IPS-18a (cell line): Measurements from ENCODE around the gene SORCS2.

Source experiments
- H3K27ac ChIP-seq: one replicate; pipeline ENCODE4 v1.5.1; 2013; ENCODE audit warnings: low read length
- H3K27me3 ChIP-seq: one replicate; pipeline ENCODE4 v1.6.1; 2013; ENCODE audit warnings: mild to moderate bottlenecking, low read length; ENCODE audit not compliant: control insufficient read depth, insufficient read depth
- H3K36me3 ChIP-seq: one replicate; pipeline ENCODE4 v1.6.1; 2013; ENCODE audit warnings: low read depth, low read length; ENCODE audit not compliant: control insufficient read depth
- H3K4me1 ChIP-seq: one replicate; pipeline ENCODE4 v1.6.1; 2013; ENCODE audit warnings: low read depth, low read length; ENCODE audit not compliant: control insufficient read depth
- H3K4me3 ChIP-seq: one replicate; pipeline ENCODE4 v1.5.1; 2013; ENCODE audit warnings: low read length
- H3K9ac ChIP-seq: one replicate; pipeline ENCODE4 v1.6.1; 2013; ENCODE audit warnings: mild to moderate bottlenecking, low read length, moderate library complexity
- H3K9me3 ChIP-seq: one replicate; pipeline ENCODE4 v1.6.1; 2013; ENCODE audit warnings: low read depth, low read length; ENCODE audit not compliant: control insufficient read depth

Gene SORCS2

DNA sequence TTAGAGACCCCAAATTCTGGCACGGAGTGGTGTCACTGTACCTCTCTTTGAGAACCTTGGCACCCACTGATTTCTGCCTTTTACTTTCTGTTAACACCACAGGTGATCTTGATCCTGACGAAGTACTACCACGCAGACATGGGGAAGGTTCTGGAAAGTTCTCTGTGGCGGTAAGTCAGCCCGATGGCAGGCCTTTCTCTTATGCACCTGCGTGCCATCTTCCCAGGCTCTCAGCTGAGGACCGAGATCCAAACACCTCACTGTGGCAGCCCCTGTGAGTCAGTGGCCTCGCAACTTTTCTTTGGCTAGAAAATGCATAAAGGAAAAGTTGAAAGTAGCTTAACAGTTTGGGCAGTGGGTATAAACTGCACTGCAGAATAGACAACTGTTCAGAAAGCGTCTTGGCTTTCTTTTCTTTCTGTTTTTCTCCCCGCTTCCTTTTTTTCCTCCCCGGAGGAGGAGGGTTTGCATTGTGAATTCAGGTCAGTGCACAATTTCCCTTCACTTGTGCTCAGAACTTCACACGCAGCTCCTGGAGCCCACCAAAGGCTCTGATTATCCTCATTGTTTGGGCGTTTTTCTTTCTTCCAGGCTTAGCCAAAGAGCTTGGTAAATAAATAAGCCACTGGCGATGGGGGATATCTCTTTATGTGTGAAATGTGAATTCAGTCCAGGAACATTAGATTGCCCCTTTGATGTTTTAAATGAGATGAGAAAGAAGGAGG lies 204.0 kb downstream of the SORCS2 start:
- Histone ChIP-seq H3K36me3 (no peaks in the 10 kb centered on the region), H3K27me3 (no peaks in the 10 kb centered on the region), H3K27ac (no peak overlapping the region), H3K9ac (no peak overlapping the region), H3K9me3 (no peaks in the 10 kb centered on the region), H3K4me3 (no peak overlapping the region), H3K4me1 (no peaks in the 10 kb centered on the region)

DNA sequence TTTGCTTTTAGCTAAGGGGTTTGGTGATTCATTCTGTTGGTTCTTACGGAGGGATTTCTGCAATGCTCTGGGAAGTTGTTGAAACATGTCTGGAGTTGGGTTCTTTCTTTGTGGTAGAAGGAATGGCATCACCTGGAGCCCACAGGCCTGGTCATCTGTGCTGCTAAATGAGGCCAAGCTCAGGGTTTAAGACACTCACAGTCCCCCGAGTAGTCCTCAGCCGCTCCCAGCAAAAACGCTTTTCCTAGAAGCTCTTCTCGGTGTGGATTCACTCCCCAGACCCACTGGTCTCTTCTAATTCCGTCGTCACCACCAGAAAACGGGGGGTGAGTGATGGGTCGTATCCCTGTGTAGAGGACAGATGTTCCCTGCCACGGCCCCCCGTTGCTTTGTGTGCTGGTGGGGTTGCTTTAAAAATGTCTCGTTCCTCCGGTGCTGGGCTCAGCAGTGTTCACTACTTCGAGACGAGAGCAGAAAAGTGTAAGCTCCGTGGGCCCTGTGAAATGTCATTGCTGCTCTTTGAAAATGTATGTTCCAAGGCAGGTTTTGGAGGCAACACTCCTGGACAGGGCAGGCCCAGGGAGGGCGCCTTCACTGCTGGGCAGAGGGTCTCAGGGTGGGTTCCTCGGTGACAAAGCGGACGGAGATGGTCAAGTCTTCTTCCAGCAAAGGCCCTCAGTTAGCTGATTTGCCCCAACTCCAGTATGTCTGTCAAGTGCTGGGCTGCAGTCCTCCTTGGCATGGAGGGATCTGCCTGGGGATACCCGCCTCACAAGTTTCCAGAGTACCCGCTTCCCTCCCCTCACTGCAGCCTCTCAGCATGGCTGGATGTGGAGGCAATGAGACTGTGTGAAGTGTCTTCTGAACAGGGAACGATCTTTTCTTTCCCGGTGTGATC lies 205.1 kb downstream of the SORCS2 start:
- Histone ChIP-seq H3K27me3 (no peaks in the 10 kb centered on the region), H3K9ac (no peak overlapping the region)

DNA sequence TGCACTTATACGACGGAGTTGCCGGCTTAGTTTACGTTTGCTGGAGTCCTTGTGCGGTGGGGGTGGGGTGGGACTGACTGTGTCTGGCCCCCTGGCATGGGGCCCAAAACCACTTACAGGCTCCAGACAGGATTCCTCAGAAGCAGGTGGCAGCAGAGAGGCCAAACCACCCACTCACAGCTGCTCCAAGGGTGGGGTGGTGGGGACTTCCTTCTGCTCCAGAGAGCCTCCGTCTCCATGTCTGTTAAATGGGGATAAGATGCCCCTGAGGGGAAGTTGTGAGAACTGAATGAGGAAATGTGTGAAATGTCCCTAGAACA lies 205.7 kb downstream of the SORCS2 start:
- Histone ChIP-seq H3K27ac (no peak overlapping the region), H3K27me3 (no peaks in the 10 kb centered on the region), H3K4me3 (no peak overlapping the region), H3K36me3 (no peaks in the 10 kb centered on the region), H3K4me1 (no peaks in the 10 kb centered on the region), H3K9me3 (no peaks in the 10 kb centered on the region), H3K9ac (no peak overlapping the region)

More for the DNA sequence above, 205.1 kb downstream of the SORCS2 start:
- Histone ChIP-seq H3K9me3 (no peaks in the 10 kb centered on the region), H3K4me3 (no peak overlapping the region), H3K4me1 (no peaks in the 10 kb centered on the region), H3K27ac (no peak overlapping the region), H3K36me3 (no peaks in the 10 kb centered on the region)

- H3K27me3 ChIP-seq, result no peaks in the 10 kb centered on the region
- H3K36me3 ChIP-seq, result no peaks in the 10 kb centered on the region
- H3K4me1 ChIP-seq, result no peaks in the 10 kb centered on the region
- no peaks in the 10 kb centered on the region for H3K9me3 ChIP-seq
- no peak overlapping the region for H3K27ac ChIP-seq
- no peak overlapping the region for H3K9ac ChIP-seq
- no peak overlapping the region for H3K4me3 ChIP-seq
These were observed 206.6 kb downstream of the SORCS2 start for GRCh38 chr4:7398788-7399439.

GRCh38 chr4:7399440-7400234 lies 207.3 kb downstream of the SORCS2 start:
- no peak overlapping the region for H3K4me3 ChIP-seq
- no peaks in the 10 kb centered on the region for H3K9me3 ChIP-seq
- no peaks in the 10 kb centered on the region for H3K4me1 ChIP-seq
- H3K27me3 ChIP-seq, result no peaks in the 10 kb centered on the region
- H3K27ac ChIP-seq, result no peak overlapping the region
- H3K9ac ChIP-seq, result no peak overlapping the region
- no peaks in the 10 kb centered on the region for H3K36me3 ChIP-seq

- no peaks in the 10 kb centered on the region for H3K36me3 ChIP-seq
- no peaks in the 10 kb centered on the region for H3K4me1 ChIP-seq
- no peaks in the 10 kb centered on the region for H3K27me3 ChIP-seq
- no peak overlapping the region for H3K4me3 ChIP-seq
- no peak overlapping the region for H3K27ac ChIP-seq
- no peak overlapping the region for H3K9ac ChIP-seq
- H3K9me3 ChIP-seq, result no peaks in the 10 kb centered on the region
These were observed 208.4 kb downstream of the SORCS2 start for GRCh38 chr4:7400671-7401298.

GRCh38 chr4:7402526-7402925 lies 210.2 kb downstream of the SORCS2 start:
- no peaks in the 10 kb centered on the region for H3K27me3 ChIP-seq
- no peaks in the 10 kb centered on the region for H3K4me1 ChIP-seq
- no peak overlapping the region for H3K4me3 ChIP-seq
- H3K27ac ChIP-seq, result no peak overlapping the region
- no peak overlapping the region for H3K9ac ChIP-seq
- H3K9me3 ChIP-seq, result no peaks in the 10 kb centered on the region
- no peaks in the 10 kb centered on the region for H3K36me3 ChIP-seq

- H3K27ac ChIP-seq, result no peak overlapping the region
These were observed 210.7 kb downstream of the SORCS2 start for GRCh38 chr4:7403001-7403400.

GRCh38 chr4:7408166-7408565 lies 215.8 kb downstream of the SORCS2 start:
- Histone ChIP-seq H3K27ac (no peak overlapping the region), H3K4me3 (no peak overlapping the region), H3K9ac (no peak overlapping the region), H3K9me3 (no peaks in the 10 kb centered on the region), H3K4me1 (no peaks in the 10 kb centered on the region), H3K27me3 (peaks cover 20% of the 10 kb centered on the region), H3K36me3 (no peaks in the 10 kb centered on the region)

More at GRCh38 chr4:7403001-7403400, 210.7 kb downstream of the SORCS2 start:
- Histone ChIP-seq H3K9me3 (no peaks in the 10 kb centered on the region), H3K36me3 (no peaks in the 10 kb centered on the region), H3K27me3 (no peaks in the 10 kb centered on the region), H3K9ac (no peak overlapping the region), H3K4me1 (no peaks in the 10 kb centered on the region), H3K4me3 (no peak overlapping the region)

DNA sequence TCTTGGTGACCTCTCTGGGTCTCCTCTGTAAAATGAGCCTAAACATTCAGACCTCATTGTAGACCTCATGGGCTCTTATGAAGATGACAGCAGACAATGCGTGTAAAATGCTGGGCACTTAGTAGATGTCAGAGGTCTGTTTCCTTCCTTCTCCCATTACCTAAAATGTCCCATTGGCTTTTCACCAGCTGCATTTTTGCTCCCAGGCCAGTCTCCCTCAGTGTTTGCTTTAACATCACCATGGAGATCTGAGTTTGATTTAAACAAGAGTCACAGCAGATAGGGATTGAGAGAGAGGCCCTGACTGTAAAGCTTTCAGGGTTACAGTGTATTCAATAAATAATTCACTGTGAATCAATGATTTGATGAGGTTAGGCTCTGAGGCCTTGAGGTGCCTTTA lies 218.1 kb downstream of the SORCS2 start:
- H3K4me3 ChIP-seq, result no peak overlapping the region
- no peak overlapping the region for H3K27ac ChIP-seq
- no peaks in the 10 kb centered on the region for H3K36me3 ChIP-seq
- H3K9ac ChIP-seq, result no peak overlapping the region
- no peaks in the 10 kb centered on the region for H3K9me3 ChIP-seq
- H3K27me3 ChIP-seq, result peaks cover 42% of the 10 kb centered on the region
- peaks cover 13% of the 10 kb centered on the region for H3K4me1 ChIP-seq

DNA sequence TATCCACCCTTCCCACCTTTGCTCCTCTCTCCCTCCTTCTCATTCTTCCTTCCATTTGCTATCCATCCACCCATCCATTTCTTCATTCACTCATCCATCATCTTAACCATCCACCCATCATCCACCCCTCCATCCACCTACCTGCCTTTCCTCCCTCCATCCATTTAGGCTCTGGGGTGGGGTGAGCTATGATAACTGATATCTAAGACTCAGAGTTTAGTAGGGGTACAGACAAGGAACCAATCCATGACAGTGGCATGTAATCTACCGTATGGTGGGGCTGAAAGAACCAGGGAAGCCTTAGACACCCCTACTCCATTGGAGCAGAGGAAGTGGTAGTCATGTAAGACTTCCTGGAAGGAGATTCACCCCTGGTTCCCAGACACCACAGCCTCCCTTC lies 219.2 kb downstream of the SORCS2 start:
- Histone ChIP-seq H3K4me1 (peaks cover 17% of the 10 kb centered on the region), H3K9ac (no peak overlapping the region), H3K27me3 (peaks cover 53% of the 10 kb centered on the region), H3K36me3 (no peaks in the 10 kb centered on the region), H3K9me3 (no peaks in the 10 kb centered on the region), H3K27ac (no peak overlapping the region), H3K4me3 (no peak overlapping the region)
